Measurements from ENCODE around the gene TMEM35B. TPM values are rescaled to one million over a fixed set of nuclear protein-coding genes. Genes with fewer than 3 reads are reported as not detected.
"Not testable (repeated sequence)": the region's sequence is repeated elsewhere in the genome, so short reads cannot be mapped to it uniquely, and the experiment has no call there.

The TMEM35B gene
- total RNA-seq (2014; rRNA removed; shearing (Covaris generic)), result 22.4 and 24.4 TPM in 2 replicates
- 30.0 and 36.9 TPM in 2 replicates for polyA plus RNA-seq (2014; cell fraction: nucleus; rRNA removed)

GRCh38 chr1:34984793-34985608 is at the start of gene TMEM35B:
Gene TMEM35B, minus strand, starts transcription at chr1:34985347. Its CDS starts 42 bp downstream, at chr1:34985305.
- DNase-seq (ENCODE audit: extremely low read depth, low read depth), result peak; percentile 15

DNA sequence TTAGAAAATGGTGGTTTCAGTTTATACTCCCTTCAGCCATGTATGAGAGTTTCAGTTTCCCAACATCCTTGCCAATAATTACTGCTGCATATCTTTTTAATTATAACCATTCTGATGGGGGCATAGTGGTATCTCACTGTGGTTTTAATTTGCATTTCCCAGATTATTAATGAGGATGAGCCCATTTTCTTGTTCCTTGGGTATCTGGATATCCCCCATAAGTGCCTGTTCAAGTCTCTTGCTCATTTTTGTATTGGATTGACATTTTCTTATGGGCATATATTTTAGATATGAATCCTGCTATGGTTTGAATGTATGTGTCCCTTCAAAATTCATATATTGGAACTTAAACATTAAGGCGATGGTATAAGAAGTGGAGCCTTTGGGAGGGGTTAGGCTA is 48.2 kb upstream of the TMEM35B start:
- DNase-seq (ENCODE audit: extremely low read depth, low read depth), result no peak

GRCh38 chr1:35032384-35032739 is 47.2 kb upstream of the TMEM35B start:
- DNase-seq (ENCODE audit: extremely low read depth, low read depth), result no peak

DNA sequence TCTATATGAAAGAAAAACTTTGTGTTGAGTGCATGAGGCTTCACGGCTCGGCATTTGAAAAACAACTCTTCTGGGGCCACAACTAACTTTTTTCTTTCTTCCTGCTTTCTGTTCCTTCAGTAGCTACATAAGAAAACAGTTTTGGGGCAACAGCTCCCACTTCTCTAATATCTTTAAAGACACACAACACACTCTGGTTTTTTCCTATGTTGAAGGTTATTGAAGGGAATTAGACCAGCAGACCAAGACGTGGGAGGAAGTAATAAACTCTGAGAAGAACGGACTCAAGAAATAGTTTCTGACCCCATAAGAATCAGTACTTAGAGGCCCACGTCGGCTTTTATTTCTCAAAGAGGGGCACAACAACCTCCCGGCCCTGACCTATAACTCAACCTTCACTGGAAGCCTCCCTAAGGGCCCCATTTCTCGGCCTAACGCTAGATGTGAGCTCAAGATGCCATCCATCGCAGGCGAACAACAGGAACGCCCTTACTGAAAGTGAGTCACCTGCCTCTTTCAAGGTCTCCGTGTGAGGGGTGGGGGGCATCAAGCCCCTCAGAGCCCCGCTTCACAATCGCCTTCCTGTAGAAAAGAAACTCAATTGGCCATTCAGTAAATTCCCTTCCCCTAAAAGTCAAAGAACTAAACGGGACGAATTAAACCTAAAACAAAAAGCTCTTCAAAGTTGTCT is 45.8 kb upstream of the TMEM35B start:
- no peak for DNase-seq (ENCODE audit: extremely low read depth, low read depth)

- no peak for DNase-seq (ENCODE audit: extremely low read depth, low read depth)
Measured at GRCh38 chr1:35030338-35030737, 45.2 kb upstream of the TMEM35B start.

DNA sequence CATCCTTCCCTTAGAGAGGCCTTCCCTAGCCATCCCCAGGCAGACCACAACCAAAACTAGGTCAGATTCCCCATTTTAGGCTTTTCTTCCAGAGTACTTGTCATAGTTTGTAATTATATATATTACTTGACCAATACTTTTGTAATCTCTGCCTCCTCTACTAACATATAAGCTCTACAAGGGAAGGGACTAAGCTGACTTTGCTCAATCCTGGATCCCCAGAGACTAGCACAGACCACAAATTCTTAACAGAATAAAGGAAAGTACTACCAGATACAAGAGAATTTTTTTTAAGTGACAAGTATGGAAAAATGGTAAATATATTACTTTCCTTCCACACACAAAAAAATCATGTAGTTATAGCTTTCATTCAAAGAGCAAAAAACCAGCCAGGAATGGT is 44.6 kb upstream of the TMEM35B start:
- no peak for DNase-seq (ENCODE audit: extremely low read depth, low read depth)

DNA sequence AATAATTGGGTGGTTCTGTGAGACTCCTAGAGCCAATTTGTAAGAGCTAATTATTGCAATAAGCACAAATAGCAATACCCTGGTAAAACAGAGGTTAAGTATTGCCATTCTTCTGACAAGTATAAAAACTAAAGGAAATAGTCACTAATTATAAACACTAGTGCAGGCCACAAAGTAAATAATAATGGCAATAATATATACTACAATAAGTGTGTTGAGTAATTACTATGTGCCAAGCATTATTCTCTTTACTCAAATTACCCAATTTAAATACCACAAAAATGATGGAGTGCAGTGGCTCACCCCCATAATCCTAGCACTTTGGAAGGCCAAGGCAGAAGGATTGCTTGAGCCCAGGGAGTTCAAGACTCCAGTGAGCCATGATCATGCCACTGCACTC is 31.3 kb upstream of the TMEM35B start:
- DNase-seq (ENCODE audit: extremely low read depth, low read depth), result no peak

- DNase-seq (ENCODE audit: extremely low read depth, low read depth), result no peak
Measured at GRCh38 chr1:35014486-35014885, 29.3 kb upstream of the TMEM35B start.

DNA sequence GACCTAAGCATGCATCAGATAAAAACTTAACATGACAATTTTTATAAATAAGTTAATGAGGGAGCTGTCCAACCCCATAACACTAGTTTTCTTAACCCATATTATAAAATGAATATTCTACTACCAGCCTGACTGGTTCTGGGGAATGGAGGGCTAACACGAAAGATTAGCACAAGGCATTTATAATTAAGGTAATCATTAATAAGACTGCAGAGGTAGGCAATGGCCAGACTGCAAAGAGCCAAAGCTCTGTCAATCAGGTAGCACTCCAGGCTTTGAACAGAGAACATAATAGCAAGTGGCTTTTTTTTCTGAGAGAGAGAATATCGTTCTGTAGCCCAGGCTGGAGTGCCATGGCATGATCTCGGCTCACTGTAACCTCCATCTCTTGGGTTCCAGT is 20.6 kb upstream of the TMEM35B start:
- DNase-seq (ENCODE audit: extremely low read depth, low read depth), result no peak

DNA sequence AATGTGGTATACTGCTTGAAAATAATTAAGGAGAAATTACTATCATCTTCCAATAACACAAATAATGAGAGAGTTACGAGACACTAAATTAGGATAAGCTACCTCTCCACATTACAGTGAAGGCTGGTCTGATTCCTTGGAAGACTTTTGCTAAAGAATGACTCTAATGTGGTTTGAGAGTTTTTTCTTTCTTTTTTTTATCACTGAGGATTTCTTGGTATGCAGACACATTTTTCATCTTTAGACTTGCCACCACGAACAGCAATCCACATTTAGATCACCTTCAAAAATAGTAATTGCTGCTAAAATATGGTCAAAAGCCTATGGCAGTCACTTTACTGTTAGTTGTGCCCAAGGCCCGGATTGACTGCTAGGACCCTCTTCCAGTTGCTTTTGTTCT is 16.6 kb upstream of the TMEM35B start:
- DNase-seq (ENCODE audit: extremely low read depth, low read depth), result no peak

DNA sequence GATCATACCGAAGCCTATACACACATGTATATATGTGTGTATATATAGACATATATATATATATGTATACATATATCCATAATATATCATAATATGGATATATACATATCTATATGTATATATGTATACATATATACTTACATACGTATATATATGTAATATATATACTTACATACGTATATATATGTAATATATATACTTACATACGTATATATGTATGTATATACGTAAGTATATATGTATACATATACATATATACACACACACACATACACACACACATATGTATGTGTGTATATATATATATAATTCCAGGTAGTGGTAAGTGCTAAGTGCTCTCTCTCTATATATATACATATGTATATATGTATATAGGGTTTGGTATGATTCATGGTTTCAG is 9.7 kb upstream of the TMEM35B start:
- DNase-seq (ENCODE audit: extremely low read depth, low read depth), result no peak

DNA sequence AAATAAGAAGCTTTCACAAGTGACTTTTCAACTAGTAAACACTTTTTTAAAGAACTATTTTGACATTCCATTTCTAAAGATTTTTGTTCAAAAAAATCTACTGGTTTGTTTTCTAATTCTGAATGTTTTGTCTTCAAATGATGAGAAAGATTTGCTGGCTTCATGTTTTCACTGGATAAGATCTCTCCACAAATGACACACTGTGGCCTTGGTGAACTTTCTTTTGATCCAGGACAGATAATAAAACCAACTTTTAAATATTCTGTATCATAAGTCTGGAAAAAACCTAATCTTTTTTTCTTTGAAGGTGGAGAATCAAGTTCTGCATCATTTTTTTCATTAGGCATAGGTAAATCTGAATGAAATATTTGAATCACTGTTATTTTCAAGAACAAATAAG is 3.4 kb upstream of the TMEM35B start:
- no peak for DNase-seq (ENCODE audit: extremely low read depth, low read depth)

GRCh38 chr1:34988147-34988546 is 3.0 kb upstream of the TMEM35B start:
- no peak for DNase-seq (ENCODE audit: extremely low read depth, low read depth)

- no peak for DNase-seq (ENCODE audit: extremely low read depth, low read depth)
Measured at GRCh38 chr1:34987018-34987417, 1.9 kb upstream of the TMEM35B start.

DNA sequence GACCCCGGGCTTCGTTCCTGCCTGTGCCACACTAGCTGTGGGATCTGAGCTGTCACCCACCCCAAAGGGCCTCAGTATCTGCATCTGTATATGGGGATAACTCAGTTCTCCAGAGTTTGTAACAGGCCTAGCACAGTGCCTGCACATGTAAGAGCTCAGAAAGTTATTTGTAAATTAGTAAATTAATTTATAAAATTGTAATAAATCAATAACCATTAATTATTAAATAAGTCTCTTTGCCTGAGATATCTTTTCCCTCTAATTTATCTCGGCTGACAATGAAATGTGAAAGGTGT is 410 bp upstream of the TMEM35B start:
- not testable (repeated sequence) for DNase-seq (ENCODE audit: extremely low read depth, low read depth)

GRCh38 chr1:34984435-34984792 is 733 bp downstream of the TMEM35B start:
- DNase-seq (ENCODE audit: extremely low read depth, low read depth), result no peak

- no peak for DNase-seq (ENCODE audit: extremely low read depth, low read depth)
Measured at GRCh38 chr1:34983700-34984355, 1.3 kb downstream of the TMEM35B start.

GRCh38 chr1:34982820-34983376 is 2.2 kb downstream of the TMEM35B start:
- no peak for DNase-seq (ENCODE audit: extremely low read depth, low read depth)

DNA sequence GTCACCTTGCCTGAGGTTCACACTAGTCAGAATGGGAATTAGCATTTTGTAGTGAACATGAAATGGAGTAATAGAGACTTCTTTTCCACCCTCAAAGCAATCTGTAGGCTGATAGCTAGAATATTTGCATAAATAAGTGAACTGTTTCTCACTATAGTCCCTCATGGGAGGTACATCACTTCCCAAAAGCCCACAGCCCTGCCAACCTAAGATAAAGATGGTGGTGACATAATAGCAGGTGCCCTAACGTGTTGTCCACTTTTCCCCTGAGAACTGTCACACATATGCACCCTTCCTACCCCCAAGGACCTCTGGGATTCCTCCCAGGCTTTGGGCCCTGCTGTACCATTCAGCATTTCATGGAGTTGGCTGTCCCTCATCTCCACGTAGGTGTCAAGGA is 4.4 kb downstream of the TMEM35B start:
- no peak for DNase-seq (ENCODE audit: extremely low read depth, low read depth)

DNA sequence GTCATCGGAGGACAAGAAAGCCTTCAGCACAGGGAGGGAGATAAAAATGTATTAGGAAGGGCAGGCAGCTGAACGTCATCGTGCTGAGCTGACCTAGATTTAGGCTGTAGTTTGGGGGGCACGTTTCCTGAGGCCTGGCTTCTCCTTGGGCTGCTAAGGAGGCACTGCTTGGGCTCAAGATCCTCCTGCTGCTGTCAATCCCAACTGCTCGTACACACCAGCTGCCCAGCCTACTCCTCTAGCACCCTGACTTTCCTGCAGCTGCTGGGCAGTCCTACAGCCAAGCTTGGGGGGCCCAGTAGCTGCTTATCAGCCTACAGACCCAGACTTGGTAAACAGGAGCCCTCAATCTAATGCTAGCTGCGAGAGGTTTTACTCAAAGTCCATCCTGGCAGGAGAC is 6.2 kb downstream of the TMEM35B start:
- no peak for DNase-seq (ENCODE audit: extremely low read depth, low read depth)

- DNase-seq (ENCODE audit: extremely low read depth, low read depth), result no peak
Measured at GRCh38 chr1:34977858-34978257, 7.3 kb downstream of the TMEM35B start.

- DNase-seq (ENCODE audit: extremely low read depth, low read depth), result no peak
Measured at GRCh38 chr1:34977210-34977471, 8.0 kb downstream of the TMEM35B start.

Data from NCI-H460 (cell line).